GM21619 (cell line): ENCODE measurements around the gene ADAMTS2.

ENCODE experiments used
- ATAC-seq: cut with Tn5 transposase; IDR thresholded peaks from one replicate; pipeline ENCODE4 v1.9.1; 2021; ENCODE audit not compliant: unreplicated experiment

ADAMTS2 gene

DNA sequence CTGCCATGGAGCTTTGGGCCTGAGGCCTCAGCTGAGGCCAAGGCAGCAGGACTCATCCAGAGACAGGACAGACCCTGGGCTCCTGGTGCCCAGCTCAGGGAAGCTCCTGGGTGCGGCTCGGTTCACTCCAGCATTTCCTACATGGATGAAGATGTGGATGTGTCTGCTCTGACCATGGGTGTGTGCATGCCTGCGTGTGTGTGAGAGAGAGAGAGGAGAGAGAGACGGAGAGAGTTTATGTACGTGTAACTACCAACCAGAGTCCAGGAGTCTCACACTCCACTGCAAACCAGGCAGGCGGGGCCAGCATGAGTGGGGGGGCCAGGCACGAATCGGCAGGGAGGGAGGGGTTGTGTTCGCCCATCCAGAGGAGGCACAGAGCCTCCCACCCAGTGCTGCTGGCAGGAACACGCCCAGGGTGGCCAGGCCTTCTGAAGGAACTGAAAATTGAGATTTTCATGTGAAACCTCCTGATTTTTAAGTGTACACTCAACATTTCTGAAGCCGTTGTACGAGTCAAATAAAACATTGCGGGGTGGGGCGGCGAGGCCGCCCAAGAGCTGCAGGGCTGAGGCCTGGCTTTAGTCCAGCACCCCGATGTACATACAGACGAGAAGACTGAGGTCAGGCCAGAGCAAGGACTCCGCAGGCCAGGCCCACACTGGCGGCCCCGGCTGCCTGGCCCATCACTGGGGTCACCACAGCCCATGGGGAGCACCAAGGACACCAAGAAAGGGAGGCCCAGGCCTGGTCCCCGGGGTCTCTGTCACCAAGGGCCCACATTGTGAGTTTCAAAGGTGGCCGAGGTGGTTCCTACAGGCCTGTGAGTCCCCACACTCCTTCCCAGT lies 88.7 kb downstream of the ADAMTS2 start:
- ATAC-seq: no peak

DNA sequence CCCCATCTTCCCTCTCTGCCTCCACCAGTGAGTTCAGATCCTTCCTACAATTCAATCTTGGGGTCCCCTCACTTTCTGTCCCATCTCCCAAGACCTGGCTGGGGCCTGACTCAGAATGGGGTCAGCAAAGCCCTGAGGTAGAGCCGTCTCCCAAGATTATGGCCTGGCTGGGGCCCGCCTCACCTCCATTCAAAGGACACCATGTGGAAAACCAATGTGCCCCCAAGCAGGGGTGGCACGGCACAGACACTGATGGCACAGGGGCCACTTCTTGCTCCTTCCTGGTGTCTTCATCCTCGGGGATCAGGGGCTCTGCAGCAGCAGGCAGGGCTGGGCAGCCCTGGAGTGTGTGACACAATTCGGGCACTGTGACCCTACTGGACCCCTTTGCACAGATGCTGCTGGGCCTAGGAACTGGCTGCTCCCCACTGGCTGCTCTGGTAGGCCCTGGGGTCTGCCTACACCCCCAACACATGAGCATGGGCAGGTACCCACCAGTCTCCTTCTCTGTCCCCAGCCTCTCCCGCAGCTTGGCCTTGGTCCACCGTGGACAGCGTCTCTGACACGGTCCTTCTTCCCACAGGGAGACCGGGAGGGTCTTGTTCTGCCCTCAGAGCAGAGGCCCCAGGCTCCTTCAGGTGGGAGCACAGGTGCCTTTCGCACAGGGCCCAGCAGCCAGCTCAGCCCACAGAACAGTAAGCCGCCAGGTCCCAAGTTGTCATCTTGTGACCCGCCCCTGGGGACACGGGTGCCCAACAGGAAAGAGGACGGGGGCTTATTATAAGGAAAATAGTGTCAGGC lies 89.5 kb downstream of the ADAMTS2 start:
- no peak for ATAC-seq

DNA sequence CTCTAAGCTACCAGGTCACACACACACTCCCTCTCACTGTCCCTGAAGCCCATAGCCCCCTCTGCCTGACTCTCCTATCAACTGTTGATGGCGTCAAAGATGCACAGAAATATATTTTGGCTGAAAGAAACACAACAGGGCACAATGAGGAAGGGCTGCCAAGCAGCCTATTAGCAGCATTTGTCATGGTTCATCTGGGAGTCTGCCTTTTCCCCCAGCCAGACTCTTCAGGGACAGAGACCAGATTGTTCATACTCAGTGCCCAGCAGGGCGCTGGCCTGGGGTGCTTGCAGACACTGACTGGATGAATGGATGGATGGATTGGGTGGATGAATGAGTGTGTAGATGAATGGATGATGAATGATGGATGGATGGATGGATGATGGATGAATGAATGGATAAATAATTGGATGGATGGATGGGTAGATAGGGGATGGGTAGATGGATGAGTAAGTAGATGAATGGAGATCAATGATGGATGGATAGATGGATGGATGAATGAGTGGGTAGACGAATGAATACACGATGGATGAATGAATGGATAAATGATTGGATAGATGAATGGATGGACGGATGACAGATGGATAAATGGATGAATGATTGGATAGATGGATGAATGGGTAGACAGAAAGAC lies 90.5 kb downstream of the ADAMTS2 start:
- ATAC-seq: no peak

DNA sequence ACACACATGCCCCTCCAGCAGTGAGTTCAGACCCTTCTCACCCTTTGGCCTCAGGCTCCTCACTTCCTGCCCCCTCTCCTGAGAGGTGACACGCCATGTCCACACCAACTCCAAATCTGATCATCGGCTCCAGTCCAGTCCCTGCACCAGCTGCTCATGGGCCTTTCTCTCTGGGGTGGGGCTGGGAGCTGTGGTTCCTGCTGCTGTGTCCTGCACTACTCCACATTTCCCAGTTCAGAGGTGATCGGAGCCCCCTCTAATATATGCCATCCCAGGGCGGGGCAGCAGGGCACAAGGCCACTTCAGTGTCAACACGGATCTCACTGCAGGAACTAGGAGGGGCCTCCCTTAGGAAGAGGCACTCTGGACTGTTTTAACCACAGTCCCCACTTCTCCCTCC lies 91.5 kb downstream of the ADAMTS2 start:
- ATAC-seq: no peak

DNA sequence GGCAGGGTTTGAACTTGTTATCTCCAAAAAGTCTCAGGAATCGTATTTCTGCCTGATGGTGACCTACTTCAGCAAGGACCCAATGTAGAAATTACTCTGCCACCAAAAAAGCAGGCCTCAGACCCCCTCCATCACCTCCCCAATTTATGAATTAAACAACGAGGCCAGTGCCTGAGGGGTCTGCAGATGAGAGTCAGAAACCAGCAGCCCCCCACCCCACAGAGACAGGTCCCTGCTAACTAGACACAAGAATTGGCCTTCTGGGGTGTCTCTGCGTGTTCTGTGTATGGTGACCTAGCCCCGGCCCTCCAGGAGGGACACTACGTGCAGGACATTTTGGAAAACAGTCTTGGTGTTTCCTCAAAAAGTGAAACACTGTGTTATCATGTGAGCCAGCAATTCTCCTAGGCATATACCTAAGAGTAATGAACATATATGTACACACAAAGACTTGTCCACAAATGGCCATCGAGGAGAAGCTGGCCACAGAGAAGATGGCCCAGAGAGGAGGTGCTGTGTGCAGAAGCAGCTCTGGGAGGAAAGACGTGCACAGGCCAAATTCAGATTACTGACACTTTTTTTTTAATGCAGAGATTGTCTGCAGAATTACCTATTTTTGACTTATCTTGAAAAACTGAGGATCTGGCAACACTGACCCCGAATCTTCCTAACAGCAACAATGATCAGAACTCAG lies 93.8 kb downstream of the ADAMTS2 start:
- no peak for ATAC-seq

DNA sequence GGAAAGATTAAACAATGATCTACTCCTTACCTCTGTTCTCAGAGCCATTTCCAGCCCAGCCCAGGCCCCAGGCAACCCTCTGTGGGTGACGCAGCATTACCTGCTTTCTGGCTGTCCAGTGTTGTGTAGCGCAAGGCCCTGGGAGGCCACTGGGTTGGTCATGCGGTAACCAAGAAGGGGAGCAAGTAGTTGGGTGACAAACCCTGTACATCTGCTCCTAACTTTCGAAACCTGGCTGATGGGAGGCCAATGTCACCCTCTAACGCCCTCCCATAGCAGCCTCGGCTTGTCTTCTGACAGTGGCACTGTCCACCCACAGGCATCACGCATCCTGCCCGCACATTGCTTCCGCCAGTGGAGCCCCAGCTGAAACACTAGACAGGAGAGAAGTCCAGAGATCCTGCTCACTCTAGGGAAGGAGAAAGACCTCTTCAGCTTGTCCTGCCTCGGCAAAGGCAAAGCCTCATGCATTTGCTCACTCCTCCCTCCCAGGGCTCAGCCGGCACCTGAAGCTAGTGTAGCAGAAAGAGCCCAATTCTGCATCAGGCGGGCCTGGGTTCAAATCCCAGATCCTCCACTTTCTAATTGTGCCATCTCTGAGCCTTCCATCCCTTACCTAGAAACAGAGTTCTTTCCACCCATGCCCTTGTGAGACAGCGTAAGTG lies 94.6 kb downstream of the ADAMTS2 start:
- no peak for ATAC-seq

DNA sequence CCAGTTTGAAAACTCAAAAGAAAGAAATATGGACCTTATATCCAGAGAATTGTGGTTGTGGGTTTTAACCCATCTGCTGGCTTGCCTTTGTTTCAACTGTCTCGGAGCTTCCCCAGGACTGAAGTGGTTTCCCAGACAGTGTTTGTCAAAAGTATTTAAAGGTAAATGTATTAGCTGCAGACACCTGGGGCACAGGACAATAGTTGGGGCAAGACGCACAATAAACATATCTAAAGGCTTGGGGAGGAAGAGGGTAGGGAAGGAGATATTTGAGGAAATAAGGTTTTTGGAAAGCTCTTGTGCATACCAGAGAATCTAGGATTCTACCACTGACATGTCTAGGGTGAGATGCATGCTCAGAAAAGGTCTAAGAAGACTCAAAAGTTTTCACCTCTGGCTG lies 99.0 kb downstream of the ADAMTS2 start:
- no peak for ATAC-seq

DNA sequence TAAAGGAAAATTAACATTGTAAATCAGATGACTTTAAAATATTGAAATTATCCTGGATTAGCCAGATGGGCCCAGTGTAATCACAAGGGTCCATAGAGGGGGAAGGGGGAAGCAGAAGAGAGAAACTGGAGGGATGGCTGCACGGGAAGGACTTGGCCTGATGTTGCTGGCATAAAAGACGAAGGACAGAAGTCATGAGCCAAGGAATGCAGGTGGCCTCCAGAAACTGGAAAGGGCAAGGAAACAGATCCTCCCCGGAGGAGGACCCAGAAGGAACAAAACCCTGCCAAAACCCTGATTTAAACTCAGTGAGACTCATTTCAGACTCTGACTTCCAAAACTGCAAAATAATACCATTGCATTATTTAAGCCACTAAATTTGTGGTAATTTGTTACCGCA lies 100.2 kb downstream of the ADAMTS2 start:
- ATAC-seq: no peak

DNA sequence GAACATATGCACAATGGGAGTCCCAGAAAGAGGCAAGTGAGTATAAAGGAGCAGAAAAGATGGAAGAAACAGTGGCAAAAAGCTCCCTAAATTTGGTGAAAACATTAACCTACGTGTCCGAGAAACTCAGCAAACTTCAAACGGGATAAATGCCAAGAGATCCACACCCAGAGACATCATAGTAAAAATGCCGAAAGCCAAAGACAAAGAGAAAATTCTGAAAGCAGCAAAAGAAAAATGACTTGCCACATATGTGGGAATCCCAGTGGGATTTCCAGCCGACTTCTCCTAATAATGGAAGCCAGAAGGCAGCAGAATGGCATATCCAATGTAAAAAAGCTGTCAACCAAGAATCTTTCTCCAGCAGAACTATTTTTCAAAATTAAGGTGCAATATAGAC lies 101.2 kb downstream of the ADAMTS2 start:
- ATAC-seq: no peak

DNA sequence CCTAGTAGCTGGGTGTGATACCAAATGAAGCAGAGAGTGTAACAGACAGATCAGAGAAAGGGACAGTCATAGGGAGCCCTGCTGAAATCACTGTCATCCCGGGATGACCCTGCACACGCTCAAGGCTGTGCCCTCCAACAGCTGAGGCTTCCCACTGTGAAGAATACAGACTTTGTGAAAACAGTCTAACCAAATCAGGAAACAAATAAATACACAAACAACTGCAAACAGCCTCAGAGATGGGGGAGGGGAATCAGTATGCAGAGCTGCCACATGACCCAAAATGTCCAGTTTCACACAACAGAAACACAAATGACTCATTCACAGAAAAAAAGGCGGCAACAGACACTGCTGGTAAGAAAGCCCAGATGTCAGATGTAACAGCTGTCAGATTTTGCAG lies 101.9 kb downstream of the ADAMTS2 start:
- no peak for ATAC-seq

DNA sequence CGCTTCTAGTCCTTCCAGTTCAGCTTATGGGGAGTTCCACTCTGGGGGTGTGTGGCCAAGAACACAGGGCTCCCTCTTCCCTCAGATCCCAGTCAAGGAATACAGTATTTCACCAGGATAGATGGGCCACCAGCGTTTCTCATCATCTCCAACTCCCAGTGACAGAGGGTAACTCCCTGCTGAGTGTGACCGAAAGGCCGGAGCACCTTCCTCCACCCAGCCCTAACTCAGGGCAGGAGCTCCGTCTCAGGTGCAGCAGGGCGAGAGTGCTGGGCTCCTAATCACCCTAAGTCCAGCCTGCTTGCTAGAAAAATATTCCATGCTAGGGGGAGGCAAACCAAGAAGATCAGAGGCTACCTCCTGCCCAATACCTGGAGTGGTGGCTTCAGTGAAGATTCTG lies 102.6 kb downstream of the ADAMTS2 start:
- ATAC-seq: no peak

DNA sequence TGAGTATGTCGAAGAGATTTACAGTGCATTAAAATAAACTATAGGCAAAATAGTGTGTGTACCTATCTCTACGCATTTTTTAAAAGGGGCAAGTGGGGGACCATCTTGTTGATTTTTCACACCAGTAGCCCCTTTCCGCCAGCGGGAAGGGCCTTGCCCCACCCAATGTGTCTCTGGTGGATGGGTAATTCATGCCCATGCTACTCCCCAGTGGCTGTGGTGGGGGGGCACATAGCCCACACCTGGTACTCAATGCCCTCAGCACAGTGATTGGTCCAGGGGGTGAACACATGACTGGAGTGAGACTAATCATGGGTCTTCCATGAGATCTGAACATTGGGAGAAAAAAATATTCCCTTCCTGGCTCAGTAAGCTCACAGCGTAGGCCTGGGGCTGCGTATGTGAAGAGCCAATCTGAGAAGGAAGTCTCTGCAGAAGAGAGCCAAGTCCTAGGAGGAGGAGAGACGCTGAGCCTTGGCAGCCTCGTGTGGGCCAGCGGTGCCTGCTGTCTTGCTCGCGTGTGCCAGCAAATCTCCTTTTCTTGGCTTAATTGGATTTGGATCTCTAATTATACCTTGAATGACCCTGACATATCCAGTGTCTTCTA lies 103.4 kb downstream of the ADAMTS2 start:
- ATAC-seq: no peak

DNA sequence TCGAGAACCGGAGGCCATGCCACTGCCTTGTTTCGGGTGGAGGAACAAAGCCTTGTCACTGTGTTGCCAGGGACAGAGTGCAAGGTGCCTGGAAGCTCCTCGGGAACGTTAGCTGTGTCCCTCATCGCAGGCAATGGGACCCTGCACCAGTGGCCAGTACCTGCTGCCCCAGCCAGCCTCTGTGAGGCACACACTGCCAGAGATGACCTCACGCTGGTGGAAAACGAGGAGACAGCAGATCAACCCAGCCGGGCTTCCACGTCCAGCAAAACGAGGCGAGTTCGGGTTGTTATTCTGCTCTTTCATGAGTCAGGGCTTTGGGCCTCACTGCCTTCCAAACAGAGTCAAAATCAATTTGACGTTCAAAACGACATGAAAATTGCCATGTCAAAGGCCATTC lies 104.1 kb downstream of the ADAMTS2 start:
- ATAC-seq: no peak

DNA sequence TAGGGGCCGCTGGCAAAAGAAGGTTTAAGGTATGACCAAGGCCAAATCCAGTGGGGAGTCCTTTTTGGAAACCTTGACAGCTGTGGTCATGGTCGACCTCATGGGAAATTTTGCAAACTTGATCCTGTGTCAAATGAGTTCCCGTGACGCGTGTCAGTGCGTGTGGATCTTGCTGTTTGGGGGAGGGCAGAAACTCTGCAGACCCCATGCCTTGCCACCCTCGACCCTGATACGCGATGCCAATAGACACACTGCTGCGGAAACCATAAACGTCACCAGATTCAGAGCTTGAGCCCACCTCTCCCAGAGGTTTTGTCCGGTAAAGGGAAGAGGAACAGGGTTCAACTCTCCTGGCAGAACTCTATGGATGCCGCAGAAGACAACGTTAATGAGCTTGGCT lies 104.7 kb downstream of the ADAMTS2 start:
- ATAC-seq: no peak

DNA sequence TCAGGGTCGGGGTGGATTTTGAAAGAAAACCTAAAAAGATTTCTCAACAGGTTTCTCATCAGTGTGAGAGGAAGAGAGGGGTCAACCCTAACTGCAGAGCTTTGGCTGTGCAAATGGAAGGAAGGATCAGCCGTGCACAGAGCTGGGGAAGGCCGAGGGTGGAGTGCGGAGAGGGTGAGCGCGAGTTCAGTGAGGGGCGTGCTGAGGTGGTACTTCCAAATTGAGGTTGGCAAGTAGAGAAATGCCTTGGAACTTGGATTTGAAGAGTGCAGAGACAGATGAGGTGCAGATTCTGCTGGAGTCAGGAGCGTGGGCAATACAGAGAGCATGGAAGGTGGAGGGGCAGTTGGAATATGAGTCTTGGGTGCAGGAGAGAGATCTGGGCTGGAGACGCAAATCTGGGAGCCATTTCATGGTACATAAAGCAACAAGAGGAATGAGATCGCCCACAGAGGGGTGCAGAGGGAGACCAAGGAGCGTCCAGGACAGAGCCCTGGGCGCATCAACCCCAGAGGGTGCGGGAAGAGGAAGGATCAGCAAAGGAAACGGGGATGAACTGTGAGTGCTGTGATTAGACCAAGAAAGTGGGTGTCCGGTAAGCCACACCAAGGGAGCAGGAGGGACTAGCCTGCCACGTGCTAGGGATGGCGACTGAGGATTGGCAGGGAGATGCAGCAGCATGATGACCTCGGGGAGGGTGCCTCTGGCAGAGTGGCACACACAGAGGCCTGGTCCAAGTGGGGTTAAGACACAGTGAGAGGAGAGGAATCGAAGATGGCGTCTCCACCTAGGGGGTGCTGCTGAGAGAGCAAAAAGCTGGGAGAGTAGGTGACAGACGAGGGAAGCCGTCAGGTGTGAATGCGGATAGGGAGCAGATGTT lies 105.8 kb downstream of the ADAMTS2 start:
- ATAC-seq: no peak

DNA sequence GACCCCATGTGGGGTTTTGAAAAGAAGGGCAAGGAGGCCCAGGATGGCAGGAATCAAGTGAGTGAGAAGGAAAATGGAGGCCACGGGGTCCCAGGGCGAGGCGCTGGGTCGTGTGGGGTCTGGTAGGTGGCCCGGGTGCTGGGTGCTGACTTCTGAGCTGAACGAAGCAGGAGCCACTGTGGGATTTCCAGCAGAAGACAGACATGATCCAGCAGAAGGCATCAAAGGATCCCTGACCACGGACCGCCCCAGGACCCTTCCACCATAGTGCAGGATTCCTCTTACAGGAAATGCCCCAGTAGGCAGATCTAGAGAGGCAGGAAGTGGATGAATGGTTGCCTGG lies 106.7 kb downstream of the ADAMTS2 start:
- ATAC-seq: no peak

DNA sequence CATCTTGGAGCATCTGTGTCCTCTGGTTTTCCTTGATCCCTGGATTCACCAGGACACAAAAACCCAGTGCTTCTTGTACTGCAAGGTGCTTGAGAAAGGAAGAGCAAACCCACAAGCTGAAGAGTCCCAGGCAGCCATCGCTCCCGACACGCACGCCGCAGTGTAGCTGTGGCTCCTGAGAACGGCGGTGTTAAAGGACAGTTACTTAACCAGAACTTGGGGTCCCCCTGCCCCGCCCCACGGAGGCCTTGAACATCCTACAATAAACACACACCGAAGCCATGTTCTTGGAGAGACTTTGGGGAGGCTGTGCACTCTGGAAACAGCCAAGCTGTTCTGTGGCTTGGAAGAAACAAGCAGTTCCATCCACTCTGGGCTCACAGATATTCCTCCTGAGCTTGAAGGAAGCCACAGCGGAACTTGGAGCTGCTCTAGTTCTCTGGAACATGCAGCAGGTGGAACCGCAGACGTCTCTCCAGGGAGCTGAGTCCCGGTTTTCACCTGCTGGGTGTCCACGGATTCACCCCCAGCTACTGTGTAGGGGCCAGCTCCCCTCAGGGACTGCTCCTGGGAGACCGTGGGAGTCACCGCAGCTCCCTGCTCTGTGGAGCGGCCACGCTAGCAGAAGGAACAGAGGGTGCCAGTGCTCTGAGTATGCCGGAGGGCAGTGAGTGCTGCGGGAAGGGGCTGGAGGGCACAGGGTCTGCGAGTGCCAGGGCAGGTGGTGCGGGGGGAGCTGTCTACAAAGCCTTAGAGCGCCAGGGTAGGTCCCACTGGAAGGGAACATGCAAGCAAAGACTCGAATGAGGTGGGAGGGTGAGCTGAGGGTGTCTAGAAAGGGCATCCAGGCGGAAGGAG lies 107.3 kb downstream of the ADAMTS2 start:
- ATAC-seq: no peak
